Body of pancreas (tissue), 4 donors: Measurements from ENCODE around the gene HAVCR2.

Source experiments
- POLR2A ChIP-seq, 3 donors: fragments of 450-650 bp; IDR thresholded peaks; one replicate each; pipeline ENCODE4 v1.6.1; 2016; ENCODE audit warnings: antibody characterized with exemption in 3 of 3, mild to moderate bottlenecking in 2 of 3
- TF ChIP-seq, protein P1 (sequence below), 7 experiments: fragments of 450-650 bp in 4 of 7; fragments of 200-600 bp in 3 of 7; sonication (generic) in 3 of 7; IDR thresholded peaks; one replicate each; pipeline ENCODE4 v1.5.1; 2016 to 2019; ENCODE audit warnings: antibody characterized with exemption in 7 of 7

DNA sequence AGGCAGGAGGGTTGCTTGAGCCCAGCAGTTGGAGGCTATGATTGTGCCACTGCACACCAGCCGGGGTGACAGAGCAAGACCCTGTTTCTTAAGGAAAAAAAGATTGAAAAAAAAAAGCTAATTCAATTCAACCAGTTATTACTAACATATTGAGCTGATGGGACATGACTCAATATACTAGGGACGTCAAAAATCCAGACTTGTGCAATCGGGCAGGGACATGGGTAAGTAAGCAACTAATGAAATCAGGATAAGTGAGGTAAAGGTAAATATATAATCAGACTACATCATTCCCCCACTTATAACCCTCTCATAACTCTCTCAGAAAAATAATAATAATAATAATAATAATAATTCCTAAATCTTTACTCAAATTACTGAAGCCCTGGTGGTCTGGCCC, 49.0 kb downstream of the HAVCR2 start:
- TF ChIP-seq, protein P1, sequence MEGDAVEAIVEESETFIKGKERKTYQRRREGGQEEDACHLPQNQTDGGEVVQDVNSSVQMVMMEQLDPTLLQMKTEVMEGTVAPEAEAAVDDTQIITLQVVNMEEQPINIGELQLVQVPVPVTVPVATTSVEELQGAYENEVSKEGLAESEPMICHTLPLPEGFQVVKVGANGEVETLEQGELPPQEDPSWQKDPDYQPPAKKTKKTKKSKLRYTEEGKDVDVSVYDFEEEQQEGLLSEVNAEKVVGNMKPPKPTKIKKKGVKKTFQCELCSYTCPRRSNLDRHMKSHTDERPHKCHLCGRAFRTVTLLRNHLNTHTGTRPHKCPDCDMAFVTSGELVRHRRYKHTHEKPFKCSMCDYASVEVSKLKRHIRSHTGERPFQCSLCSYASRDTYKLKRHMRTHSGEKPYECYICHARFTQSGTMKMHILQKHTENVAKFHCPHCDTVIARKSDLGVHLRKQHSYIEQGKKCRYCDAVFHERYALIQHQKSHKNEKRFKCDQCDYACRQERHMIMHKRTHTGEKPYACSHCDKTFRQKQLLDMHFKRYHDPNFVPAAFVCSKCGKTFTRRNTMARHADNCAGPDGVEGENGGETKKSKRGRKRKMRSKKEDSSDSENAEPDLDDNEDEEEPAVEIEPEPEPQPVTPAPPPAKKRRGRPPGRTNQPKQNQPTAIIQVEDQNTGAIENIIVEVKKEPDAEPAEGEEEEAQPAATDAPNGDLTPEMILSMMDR (IDR thresholded peaks at IDR 0.05): no peak
- no peak for TF ChIP-seq POLR2A (IDR thresholded peaks at IDR 0.05)
